A673 (cell line): ENCODE data around the gene ILRUN. TPM values are rescaled to one million over a fixed set of nuclear protein-coding genes. Genes with fewer than 3 reads are reported as not detected.

Experiments
- BruUV-seq: library from RNA; stranded (reverse); fragments of 400-500 nt; replicated peaks from 2 replicates; lab custom pipeline; 2021; lab: Mats Ljungman, UMichigan
- CTCF ChIA-PET: fragments of 300-600 bp; sonication (Branson Sonifier 250); formaldehyde crosslinking; loops from one replicate; lab custom pipeline; 2022; ENCODE audit warnings: antibody characterized with exemption; lab: Charles Lee
- POLR2A ChIA-PET: fragments of 300-600 bp; sonication (Branson Sonifier 250); formaldehyde crosslinking; loops from one replicate; lab custom pipeline; 2022; ENCODE audit warnings: antibody characterized with exemption; ENCODE audit not compliant: low non-redundant PET; lab: Charles Lee
- DNase-seq: peaks from one replicate; pipeline ENCODE4 v3.0.0-alpha.2; 2015; ENCODE audit warnings: low spot score
- H3K27ac ChIP-seq: fragments of 200-600 bp; sonication (generic); 2 replicates; pipeline ENCODE4 v1.5.1; 2016; ENCODE audit warnings: mixed run types, low read depth, mild to moderate bottlenecking, mixed read lengths, antibody characterized with exemption, low read length; ENCODE audit not compliant: poor library complexity, severe bottlenecking
- H3K27me3 ChIP-seq: fragments of 200-600 bp; sonication (generic); replicated peaks from 2 replicates; pipeline ENCODE4 v1.6.1; 2017; ENCODE audit warnings: mixed run types, low read depth, mild to moderate bottlenecking, mixed read lengths, antibody characterized with exemption, low read length; ENCODE audit not compliant: insufficient read depth, poor library complexity
- H3K36me3 ChIP-seq: fragments of 200-600 bp; sonication (generic); 2 replicates; pipeline ENCODE4 v1.6.1; 2016; ENCODE audit warnings: mixed run types, mild to moderate bottlenecking, mixed read lengths, antibody characterized with exemption, low read length; ENCODE audit not compliant: insufficient read depth, poor library complexity, severe bottlenecking
- H3K4me1 ChIP-seq: fragments of 200-600 bp; sonication (generic); 2 replicates; pipeline ENCODE4 v1.6.1; 2017; ENCODE audit warnings: mixed run types, mild to moderate bottlenecking, mixed read lengths, antibody characterized with exemption, low read length; ENCODE audit not compliant: insufficient read depth, poor library complexity, severe bottlenecking
- H3K4me3 ChIP-seq: fragments of 200-600 bp; sonication (generic); 2 replicates; pipeline ENCODE4 v1.5.1; 2016; ENCODE audit warnings: low read depth, mixed run types, mild to moderate bottlenecking, mixed read lengths, low read length; ENCODE audit not compliant: poor library complexity, severe bottlenecking
- H3K9me3 ChIP-seq: fragments of 200-600 bp; sonication (generic); 2 replicates; pipeline ENCODE4 v1.6.1; 2016; ENCODE audit warnings: mixed run types, low read depth, mild to moderate bottlenecking, mixed read lengths, antibody characterized with exemption, low read length; ENCODE audit not compliant: poor library complexity, severe bottlenecking
- EZH2 ChIP-seq: fragments of 200-600 bp; sonication (generic); IDR thresholded peaks from 2 replicates; pipeline ENCODE4 v1.6.1; 2017; ENCODE audit warnings: borderline replicate concordance, low read depth, mild to moderate bottlenecking, mixed read lengths, antibody characterized with exemption, low read length; ENCODE audit not compliant: poor library complexity, severe bottlenecking
- intact Hi-C: fragments of 100-400 bp; cut with micrococcal nuclease; formaldehyde crosslinking; loops from one replicate; pipeline ENCODE4 v1.10.0; 2022; ENCODE audit not compliant: unreplicated experiment
- total RNA-seq: library from RNA; stranded (reverse); gene quantifications from 2 replicates; pipeline ENCODE4 v1.2.3, GENCODE V29; 2021
- TF ChIP-seq, protein P1 (sequence below): fragments of 300-800, 200-600 bp; sonication (generic); conservative IDR thresholded peaks from 2 replicates; pipeline ENCODE4 v1.5.1; 2017; ENCODE audit warnings: low read depth, mild to moderate bottlenecking, antibody characterized with exemption, low read length, moderate library complexity, mixed read lengths

Gene ILRUN
- total RNA-seq, 1 experiment from 2014 or later: 66.5 TPM

DNA sequence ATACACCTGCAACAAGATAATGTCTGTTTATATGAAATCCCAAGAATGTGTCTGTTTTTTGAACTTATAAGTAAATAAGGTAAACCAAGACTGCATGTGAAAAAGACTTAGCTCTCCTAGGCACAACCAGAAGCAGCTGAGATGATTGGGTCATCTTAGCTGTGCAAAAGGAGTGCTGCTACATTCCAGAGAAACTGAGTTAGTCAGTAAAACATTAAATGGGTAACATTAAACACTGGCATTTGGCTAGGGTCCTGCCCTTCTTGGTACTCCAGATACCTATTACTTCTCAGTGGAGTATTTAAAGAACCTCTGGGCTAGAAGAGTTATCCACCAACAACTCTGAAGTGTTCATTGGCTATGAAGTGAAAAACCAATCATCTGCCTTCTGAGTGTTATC is 47.8 kb downstream of the ILRUN start:
- no peak overlapping the region for H3K27ac ChIP-seq
- POLR2A ChIA-PET: no interaction called here
- H3K4me1 ChIP-seq: no peaks in the 10 kb centered on the region
- DNase-seq: no peak
- no peak overlapping the region for H3K4me3 ChIP-seq
- H3K9me3 ChIP-seq: no peaks in the 10 kb centered on the region
- H3K36me3 ChIP-seq: peaks cover 4% of the 10 kb centered on the region
- H3K27me3 ChIP-seq: no peaks in the 10 kb centered on the region
- CTCF ChIA-PET: interaction anchor here (0.6 kb wide), 1 partner anchor 24 kb away, joined by 12 read pairs; no protein-coding TSS in a partner anchor
- no peak for TF ChIP-seq EZH2
- TF ChIP-seq, protein P1, sequence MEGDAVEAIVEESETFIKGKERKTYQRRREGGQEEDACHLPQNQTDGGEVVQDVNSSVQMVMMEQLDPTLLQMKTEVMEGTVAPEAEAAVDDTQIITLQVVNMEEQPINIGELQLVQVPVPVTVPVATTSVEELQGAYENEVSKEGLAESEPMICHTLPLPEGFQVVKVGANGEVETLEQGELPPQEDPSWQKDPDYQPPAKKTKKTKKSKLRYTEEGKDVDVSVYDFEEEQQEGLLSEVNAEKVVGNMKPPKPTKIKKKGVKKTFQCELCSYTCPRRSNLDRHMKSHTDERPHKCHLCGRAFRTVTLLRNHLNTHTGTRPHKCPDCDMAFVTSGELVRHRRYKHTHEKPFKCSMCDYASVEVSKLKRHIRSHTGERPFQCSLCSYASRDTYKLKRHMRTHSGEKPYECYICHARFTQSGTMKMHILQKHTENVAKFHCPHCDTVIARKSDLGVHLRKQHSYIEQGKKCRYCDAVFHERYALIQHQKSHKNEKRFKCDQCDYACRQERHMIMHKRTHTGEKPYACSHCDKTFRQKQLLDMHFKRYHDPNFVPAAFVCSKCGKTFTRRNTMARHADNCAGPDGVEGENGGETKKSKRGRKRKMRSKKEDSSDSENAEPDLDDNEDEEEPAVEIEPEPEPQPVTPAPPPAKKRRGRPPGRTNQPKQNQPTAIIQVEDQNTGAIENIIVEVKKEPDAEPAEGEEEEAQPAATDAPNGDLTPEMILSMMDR: no peak
- intact Hi-C loops: no loop called here
- no TSS peak for BruUV-seq

Other genes with a start within 250 kb of the ILRUN start
- gene PACSIN1, start 230.7 kb downstream of the ILRUN start, total RNA-seq: 0.13 TPM in 1 of 2 replicates, not detected in the other
- gene SPDEF, start 140.4 kb downstream of the ILRUN start, total RNA-seq: 0.22 TPM in 1 of 2 replicates, not detected in the other
- gene SNRPC, start 60.7 kb upstream of the ILRUN start, total RNA-seq: 211 and 231 TPM in 2 replicates
- gene BLTP3A, start 95.3 kb upstream of the ILRUN start, total RNA-seq: 20.4 and 25.3 TPM in 2 replicates
- gene TAF11, start 191.3 kb upstream of the ILRUN start, total RNA-seq: 32.9 and 33.6 TPM in 2 replicates
- gene ANKS1A, start 192.5 kb upstream of the ILRUN start, total RNA-seq: 21.7 and 22.2 TPM in 2 replicates